NCI-H2081 treated with DMSO at 0.1 percent for 48 hours (cell line): ENCODE data around the gene RTKN.

Source experiments
- DNase-seq: peaks from one replicate; lab custom pipeline; 2025; lab: John Stamatoyannopoulos, UW

The RTKN gene

GRCh38 chr2:74417197-74417596 is 24.5 kb downstream of the RTKN start:
- no peak for DNase-seq

DNA sequence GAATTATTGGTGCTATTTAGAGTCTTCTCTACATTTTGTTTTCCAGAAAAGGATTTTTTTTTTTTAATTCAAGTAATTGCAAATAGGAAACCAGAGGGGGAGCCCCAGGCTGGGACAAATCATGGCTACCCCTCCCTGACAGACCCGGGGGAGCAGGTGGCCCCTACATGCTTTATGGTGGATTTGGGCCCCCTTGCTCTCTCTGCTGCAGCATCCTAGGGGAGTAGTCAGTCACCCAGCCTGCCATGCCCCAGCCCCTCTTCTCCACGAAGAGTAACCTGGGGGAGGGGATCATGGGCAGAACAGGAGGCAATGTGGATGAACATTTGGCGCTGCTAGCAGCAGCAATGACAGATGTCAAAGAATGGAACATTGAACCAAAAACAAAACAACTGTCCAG is 25.0 kb downstream of the RTKN start:
- no peak for DNase-seq

- no peak for DNase-seq
Observed at GRCh38 chr2:74415762-74416395, 25.9 kb downstream of the RTKN start.

DNA sequence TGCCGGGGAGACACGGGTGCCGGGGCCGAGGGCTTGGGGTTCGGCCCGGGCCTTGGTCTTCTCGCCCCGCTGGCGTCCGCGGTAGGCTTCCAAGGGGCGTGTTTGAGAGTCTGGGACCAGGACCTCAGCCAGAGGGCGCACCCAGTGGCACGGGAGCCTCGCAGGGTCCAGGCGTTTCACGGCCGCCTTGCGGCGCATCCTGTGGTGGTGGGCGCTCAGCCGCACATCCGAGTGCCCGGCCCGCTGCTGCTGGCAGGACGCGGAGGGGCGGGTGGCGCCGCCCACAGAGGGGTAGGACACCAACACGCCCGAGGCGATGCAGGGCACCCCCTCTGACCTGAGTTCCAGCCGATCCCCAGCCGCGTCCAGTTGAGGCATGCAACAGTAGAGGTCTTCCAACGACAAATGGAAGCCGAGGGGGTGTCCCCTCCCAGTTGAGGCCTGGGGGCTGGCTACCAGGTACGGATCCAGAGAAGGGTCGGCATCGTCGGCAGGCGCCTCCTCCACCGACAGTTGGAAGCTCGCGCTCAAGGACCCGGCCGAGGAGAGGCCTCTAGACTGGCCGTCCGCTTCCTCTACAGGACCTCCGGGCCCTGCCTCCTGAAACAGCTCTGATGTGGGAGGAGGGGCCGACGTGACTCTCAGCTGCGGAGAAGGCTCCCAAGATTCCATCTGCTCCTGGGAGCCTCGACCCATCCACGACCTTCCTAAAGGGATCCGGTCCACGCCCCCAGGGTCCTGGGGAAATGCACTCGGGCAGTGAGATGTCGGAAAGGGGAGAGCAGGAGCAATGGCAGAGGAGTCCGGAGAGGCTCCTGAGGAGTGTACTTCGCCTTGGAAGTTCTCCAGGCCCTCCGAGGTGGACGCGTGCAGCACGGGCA is 26.6 kb downstream of the RTKN start:
- DNase-seq, result no peak

- no peak for DNase-seq
Observed at GRCh38 chr2:74414441-74414840, 27.3 kb downstream of the RTKN start.

DNA sequence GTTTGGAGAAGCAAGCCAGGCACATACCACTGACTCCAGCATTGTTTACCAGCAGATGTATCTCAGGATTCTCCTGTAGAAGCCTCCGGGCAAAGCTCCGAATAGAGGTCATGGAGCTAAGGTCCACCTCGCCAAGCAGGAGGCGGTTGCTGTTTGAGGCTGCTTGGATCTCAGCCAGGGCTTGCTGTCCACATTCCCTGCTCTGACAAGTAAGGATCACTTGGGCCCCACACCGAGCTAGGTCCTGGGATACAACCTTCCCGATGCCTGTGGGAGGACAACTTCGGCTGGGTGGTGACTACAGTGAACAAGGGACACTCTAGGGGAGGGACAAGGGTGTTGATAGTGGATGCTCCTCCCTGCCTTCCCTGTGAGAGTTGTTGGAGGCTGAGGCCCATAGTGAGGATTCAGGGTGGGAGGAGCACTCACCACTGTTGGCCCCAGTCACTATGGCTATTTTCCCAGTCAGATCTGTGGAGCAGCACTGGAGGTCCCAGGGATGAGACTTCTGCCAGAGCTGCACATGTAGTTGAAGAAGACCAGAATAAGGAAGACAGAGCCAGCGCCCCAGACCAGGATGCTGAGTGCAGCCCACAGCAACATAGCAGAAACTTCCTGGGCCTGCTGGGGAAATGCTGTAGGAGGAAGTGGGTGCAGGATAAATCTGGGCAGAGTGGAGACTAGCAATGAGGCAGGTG is 28.6 kb downstream of the RTKN start:
- DNase-seq, result no peak

DNA sequence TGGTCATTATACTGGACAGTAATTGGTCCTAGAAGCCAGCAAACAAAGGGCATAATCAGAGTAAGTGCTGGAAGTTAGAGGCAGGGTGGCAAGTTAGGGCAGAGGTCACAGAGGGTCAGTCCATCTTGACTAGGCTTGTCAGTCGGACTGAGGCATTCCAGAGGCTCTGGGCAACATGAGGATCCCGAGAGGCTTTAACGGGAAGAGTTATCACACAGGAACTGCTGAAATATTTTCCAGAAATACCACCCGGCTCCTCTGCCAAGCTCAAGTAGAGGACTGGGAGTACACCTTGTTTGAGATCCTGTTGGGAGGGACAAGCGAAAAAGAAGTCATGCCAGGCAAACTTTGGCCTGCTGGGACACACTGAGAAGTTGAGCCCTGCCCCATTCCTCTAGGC is 34.1 kb downstream of the RTKN start:
- DNase-seq, result no peak

GRCh38 chr2:74406035-74406434 is 35.7 kb downstream of the RTKN start:
- DNase-seq, result no peak

- no peak for DNase-seq
Observed at GRCh38 chr2:74401891-74402290, 39.8 kb downstream of the RTKN start.

- no peak for DNase-seq
Observed at GRCh38 chr2:74399785-74400184, 42.0 kb downstream of the RTKN start.

DNA sequence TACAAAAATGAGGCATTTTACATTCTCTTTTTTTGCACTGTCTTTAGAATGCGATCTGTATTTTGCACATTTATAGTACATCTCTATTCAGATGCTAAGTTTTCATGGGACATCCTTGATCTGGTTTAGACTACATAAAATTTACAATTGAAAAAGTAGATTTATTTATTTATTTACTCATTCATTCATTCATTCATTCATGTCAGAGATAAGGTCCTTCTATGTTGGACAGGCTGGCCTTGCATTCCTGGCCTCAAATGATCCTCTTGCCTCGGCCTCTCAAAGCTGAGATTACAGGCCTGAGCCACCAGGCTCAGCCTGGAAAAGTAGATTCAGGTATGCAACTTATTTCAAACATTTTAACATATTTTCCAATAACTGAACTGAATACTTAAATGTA is 45.6 kb downstream of the RTKN start:
- DNase-seq, result no peak

DNA sequence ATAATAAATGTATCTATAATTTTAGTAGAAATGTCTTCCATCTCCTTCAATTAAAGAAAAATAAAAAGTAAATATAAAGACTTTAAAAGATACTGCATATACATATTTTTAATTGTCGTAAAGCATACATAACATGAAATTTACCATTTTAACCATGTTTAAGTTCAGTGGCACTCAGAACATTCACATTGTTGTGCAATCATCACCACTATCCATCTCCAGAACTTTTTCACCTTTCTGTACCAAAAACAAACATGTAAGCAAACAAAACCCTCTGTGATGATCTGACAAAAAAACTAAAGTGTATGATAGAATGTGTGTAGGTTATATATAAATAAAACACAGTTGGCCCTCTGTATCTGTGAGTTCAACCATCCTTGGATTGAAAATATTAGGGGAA is 48.2 kb downstream of the RTKN start:
- no peak for DNase-seq

- DNase-seq, result no peak
Observed at GRCh38 chr2:74392449-74392743, 49.3 kb downstream of the RTKN start.

DNA sequence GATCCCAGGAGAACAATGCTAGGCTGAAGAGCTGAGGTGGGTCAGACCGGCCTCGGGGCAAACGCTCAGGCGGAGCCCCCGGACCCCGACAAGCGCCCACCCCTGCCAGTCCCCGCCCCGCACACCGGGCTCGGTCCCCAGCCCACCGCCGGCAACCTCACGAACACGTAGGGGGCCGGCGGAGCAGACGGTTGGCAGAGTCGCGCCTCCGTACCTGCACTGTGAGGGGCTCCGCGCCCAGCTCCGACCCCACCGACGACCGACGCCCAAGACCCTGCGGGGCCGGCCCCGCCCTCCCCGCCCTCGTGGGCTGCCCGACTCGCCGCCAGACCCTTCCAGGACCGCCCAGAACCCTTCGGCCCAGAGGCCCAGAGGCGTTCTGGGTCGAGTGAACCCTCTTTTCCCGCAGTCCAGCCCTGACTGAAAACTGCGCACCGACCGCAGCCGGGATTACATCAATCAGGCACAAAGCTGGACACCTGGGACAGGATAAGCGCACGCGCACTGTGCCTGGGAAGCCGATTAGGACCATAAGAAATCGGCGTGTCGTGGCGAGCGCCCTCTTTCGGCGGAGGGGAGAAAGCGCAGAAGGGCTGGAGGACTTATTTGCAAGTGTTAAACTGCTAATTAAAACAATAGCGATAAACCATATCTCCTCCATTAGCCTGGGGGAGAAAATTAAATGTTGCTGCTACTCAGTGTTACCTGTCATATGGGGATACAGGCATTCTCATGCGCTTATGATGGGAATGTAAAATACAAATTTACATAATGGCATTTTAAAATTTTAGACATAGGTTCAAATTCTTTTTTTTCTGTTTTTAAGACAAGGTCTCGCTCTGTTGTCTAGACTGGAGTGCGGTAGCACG is 49.9 kb downstream of the RTKN start:
- peak; percentile 64 for DNase-seq

DNA sequence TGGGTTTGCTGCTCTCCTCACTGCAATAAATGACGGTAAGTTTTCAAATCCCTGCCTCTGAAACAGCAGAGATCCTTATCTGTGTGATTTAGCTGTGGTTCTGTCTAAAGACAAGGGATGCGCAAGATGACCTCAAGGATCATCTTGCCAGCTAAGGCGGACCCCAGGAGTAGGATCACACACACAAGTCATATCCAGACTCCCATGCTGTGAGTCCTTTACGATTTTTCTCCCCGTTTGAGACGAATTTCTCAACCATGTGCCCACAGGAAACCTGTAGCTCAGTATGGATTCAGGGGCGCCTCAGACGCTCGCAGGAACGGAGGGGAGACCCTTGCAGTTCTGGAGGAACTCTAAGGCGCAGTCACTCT is 50.5 kb downstream of the RTKN start:
- DNase-seq, result no peak

- no peak for DNase-seq
Observed at GRCh38 chr2:74390606-74391005, 51.1 kb downstream of the RTKN start.

DNA sequence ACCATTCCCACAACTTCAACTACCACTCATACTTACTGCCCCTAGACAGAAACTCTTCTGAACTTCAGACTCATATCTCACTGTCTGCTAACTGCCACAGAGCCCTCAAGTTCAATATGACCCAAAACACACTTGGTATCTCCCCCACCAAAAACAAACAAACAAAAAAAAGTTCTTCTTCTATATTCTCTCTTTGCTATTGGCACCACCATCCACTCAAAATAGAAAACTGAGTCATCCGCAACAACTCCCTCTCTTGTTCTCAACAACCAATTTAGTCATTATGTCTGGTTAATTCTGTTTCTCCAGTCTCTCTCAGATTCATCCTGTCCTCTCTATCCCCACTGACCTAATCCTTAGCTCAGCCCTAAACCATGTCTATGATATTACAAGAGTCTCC is 54.4 kb downstream of the RTKN start:
- no peak for DNase-seq

- no peak for DNase-seq
Observed at GRCh38 chr2:74385396-74385795, 56.3 kb downstream of the RTKN start.

- DNase-seq, result no peak
Observed at GRCh38 chr2:74384051-74384450, 57.7 kb downstream of the RTKN start.

- DNase-seq, result no peak
Observed at GRCh38 chr2:74383254-74383653, 58.5 kb downstream of the RTKN start.

DNA sequence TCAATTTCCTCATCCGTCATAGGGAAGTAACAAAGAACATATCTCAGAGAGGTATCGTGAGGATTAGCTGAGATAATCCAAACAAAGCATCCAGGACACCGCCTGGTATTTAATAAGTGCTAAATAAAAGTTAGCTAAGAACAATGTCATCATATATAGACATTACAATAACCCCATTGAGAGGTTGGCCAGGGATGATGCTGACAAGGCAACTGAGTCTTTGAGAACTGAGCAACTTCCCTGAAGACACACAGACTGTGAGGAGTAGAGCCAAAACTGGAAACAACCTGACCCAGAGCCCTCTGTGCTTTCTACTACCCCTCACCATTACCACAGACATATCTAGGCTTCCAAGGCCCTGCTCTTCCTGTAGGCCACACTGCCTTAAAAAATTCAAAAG is 60.0 kb downstream of the RTKN start:
- DNase-seq, result no peak
